Measurements from ENCODE around the gene NOS2.
"Not testable (repeated sequence)": the region's sequence is repeated elsewhere in the genome, so short reads cannot be mapped to it uniquely, and the experiment has no call there.

Gene NOS2

GRCh38 chr17:27760069-27760885 is 40.1 kb downstream of the NOS2 start:
- Histone ChIP-seq H3K9ac (ENCODE audit: low read length) (no peak overlapping the region), H3K27me3 (ENCODE audit: control insufficient read depth in 1 of 2, insufficient read depth in 2 of 2, low read length in 2 of 2) (no peaks in the 10 kb centered on the region), H3K4me1 (ENCODE audit: insufficient read depth, low read length) (no peaks in the 10 kb centered on the region), H3K9me3 (ENCODE audit: low read length) (no peaks in the 10 kb centered on the region), H3K4me3 (ENCODE audit: low read depth in 1 of 2, low read length in 2 of 2) (no peak overlapping the region), H3K36me3 (ENCODE audit: insufficient read depth, low read length) (no peaks in the 10 kb centered on the region), H3K27ac (ENCODE audit: low read depth, low read length) (no peak overlapping the region)

DNA sequence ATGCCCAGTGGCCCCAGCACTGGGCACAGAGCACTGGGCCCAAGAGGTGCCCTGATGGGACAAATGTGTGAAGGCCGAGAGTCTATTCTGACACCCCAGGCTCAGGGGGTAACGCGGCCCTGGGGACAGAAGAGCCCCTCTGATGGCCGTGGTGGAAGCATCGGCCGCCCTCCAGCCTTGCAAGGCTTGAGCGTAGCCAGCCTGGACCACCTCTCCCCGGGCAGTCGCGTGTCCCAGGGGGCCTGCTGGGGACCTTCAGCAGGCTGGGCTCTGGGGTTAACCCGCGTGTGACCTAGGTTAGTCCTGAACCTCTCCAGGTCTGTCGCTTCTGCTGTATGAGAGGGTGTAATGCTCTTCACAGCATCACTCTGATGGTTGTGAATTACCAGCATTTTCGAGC is 40.8 kb downstream of the NOS2 start:
- no peaks in the 10 kb centered on the region for H3K9me3 ChIP-seq (ENCODE audit: low read length)
- H3K4me3 ChIP-seq (ENCODE audit: low read depth in 1 of 2, low read length in 2 of 2), result no peak overlapping the region
- H3K27ac ChIP-seq (ENCODE audit: low read depth, low read length), result no peak overlapping the region
- no peaks in the 10 kb centered on the region for H3K27me3 ChIP-seq (ENCODE audit: control insufficient read depth in 1 of 2, insufficient read depth in 2 of 2, low read length in 2 of 2)
- no peaks in the 10 kb centered on the region for H3K36me3 ChIP-seq (ENCODE audit: insufficient read depth, low read length)
- H3K9ac ChIP-seq (ENCODE audit: low read length), result no peak overlapping the region
- H3K4me1 ChIP-seq (ENCODE audit: insufficient read depth, low read length), result no peaks in the 10 kb centered on the region

GRCh38 chr17:27756467-27757371 is 43.6 kb downstream of the NOS2 start:
- H3K9me3 ChIP-seq (ENCODE audit: low read length), result no peaks in the 10 kb centered on the region
- no peaks in the 10 kb centered on the region for H3K36me3 ChIP-seq (ENCODE audit: insufficient read depth, low read length)
- H3K4me1 ChIP-seq (ENCODE audit: insufficient read depth, low read length), result no peaks in the 10 kb centered on the region
- no peak overlapping the region for H3K4me3 ChIP-seq (ENCODE audit: low read depth in 1 of 2, low read length in 2 of 2)
- no peak overlapping the region for H3K9ac ChIP-seq (ENCODE audit: low read length)
- no peaks in the 10 kb centered on the region for H3K27me3 ChIP-seq (ENCODE audit: control insufficient read depth in 1 of 2, insufficient read depth in 2 of 2, low read length in 2 of 2)
- H3K27ac ChIP-seq (ENCODE audit: low read depth, low read length), result no peak overlapping the region

- H3K36me3 ChIP-seq (ENCODE audit: insufficient read depth, low read length), result no peaks in the 10 kb centered on the region
- H3K27me3 ChIP-seq (ENCODE audit: control insufficient read depth in 1 of 2, insufficient read depth in 2 of 2, low read length in 2 of 2), result no peaks in the 10 kb centered on the region
- no peaks in the 10 kb centered on the region for H3K9me3 ChIP-seq (ENCODE audit: low read length)
- no peak overlapping the region for H3K4me3 ChIP-seq (ENCODE audit: low read depth in 1 of 2, low read length in 2 of 2)
- H3K9ac ChIP-seq (ENCODE audit: low read length), result no peak overlapping the region
- no peaks in the 10 kb centered on the region for H3K4me1 ChIP-seq (ENCODE audit: insufficient read depth, low read length)
- H3K27ac ChIP-seq (ENCODE audit: low read depth, low read length), result no peak overlapping the region
Observed at GRCh38 chr17:27755706-27756466, 44.4 kb downstream of the NOS2 start.

- H3K27me3 ChIP-seq (ENCODE audit: control insufficient read depth in 1 of 2, insufficient read depth in 2 of 2, low read length in 2 of 2), result no peaks in the 10 kb centered on the region
- H3K9ac ChIP-seq (ENCODE audit: low read length), result no peak overlapping the region
- H3K36me3 ChIP-seq (ENCODE audit: insufficient read depth, low read length), result no peaks in the 10 kb centered on the region
- no peaks in the 10 kb centered on the region for H3K9me3 ChIP-seq (ENCODE audit: low read length)
- H3K27ac ChIP-seq (ENCODE audit: low read depth, low read length), result no peak overlapping the region
- H3K4me3 ChIP-seq (ENCODE audit: low read depth in 1 of 2, low read length in 2 of 2), result no peak overlapping the region
- H3K4me1 ChIP-seq (ENCODE audit: insufficient read depth, low read length), result no peaks in the 10 kb centered on the region
Observed at GRCh38 chr17:27754549-27754948, 45.8 kb downstream of the NOS2 start.

DNA sequence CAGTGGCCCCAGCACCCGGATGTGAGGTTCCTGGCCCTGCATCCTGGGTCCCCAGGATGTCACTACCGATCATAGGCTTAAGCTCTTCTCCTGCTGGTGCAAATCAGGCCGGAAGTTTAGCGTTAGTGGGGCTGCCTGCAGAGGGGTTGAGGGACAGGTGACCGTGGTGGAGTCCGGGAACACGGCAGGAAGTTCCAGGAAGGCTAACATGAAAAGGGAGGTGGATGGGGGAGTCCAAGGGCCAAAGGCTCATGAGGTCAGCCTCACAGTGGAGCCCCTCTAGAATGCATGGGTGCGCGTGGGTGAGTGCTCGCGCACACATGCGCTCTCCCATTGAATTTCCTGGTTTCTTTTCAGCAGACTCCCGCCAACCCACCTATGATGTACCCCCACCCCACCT is 46.6 kb downstream of the NOS2 start:
- not testable (repeated sequence) for H3K27me3 ChIP-seq (ENCODE audit: control insufficient read depth in 1 of 2, insufficient read depth in 2 of 2, low read length in 2 of 2); H3K4me1 ChIP-seq (ENCODE audit: insufficient read depth, low read length); H3K27ac ChIP-seq (ENCODE audit: low read depth, low read length); H3K4me3 ChIP-seq (ENCODE audit: low read depth in 1 of 2, low read length in 2 of 2); H3K9me3 ChIP-seq (ENCODE audit: low read length); H3K9ac ChIP-seq (ENCODE audit: low read length); H3K36me3 ChIP-seq (ENCODE audit: insufficient read depth, low read length)

GRCh38 chr17:27752831-27753619 is 47.3 kb downstream of the NOS2 start:
- not testable (repeated sequence) for H3K4me3 ChIP-seq (ENCODE audit: low read depth in 1 of 2, low read length in 2 of 2); H3K27me3 ChIP-seq (ENCODE audit: control insufficient read depth in 1 of 2, insufficient read depth in 2 of 2, low read length in 2 of 2); H3K4me1 ChIP-seq (ENCODE audit: insufficient read depth, low read length); H3K9ac ChIP-seq (ENCODE audit: low read length); H3K36me3 ChIP-seq (ENCODE audit: insufficient read depth, low read length); H3K27ac ChIP-seq (ENCODE audit: low read depth, low read length); H3K9me3 ChIP-seq (ENCODE audit: low read length)

- Histone ChIP-seq H3K27ac (ENCODE audit: low read depth, low read length) (no peak overlapping the region), H3K9me3 (ENCODE audit: low read length) (no peaks in the 10 kb centered on the region), H3K4me3 (ENCODE audit: low read depth in 1 of 2, low read length in 2 of 2) (no peak overlapping the region), H3K4me1 (ENCODE audit: insufficient read depth, low read length) (no peaks in the 10 kb centered on the region), H3K36me3 (ENCODE audit: insufficient read depth, low read length) (no peaks in the 10 kb centered on the region), H3K27me3 (ENCODE audit: control insufficient read depth in 1 of 2, insufficient read depth in 2 of 2, low read length in 2 of 2) (no peaks in the 10 kb centered on the region), H3K9ac (ENCODE audit: low read length) (no peak overlapping the region)
Observed at GRCh38 chr17:27751622-27752490, 48.5 kb downstream of the NOS2 start.

- Histone ChIP-seq H3K27ac (ENCODE audit: low read depth, low read length) (no peak overlapping the region), H3K9me3 (ENCODE audit: low read length) (no peaks in the 10 kb centered on the region)
Observed at GRCh38 chr17:27751166-27751565, 49.2 kb downstream of the NOS2 start.

DNA sequence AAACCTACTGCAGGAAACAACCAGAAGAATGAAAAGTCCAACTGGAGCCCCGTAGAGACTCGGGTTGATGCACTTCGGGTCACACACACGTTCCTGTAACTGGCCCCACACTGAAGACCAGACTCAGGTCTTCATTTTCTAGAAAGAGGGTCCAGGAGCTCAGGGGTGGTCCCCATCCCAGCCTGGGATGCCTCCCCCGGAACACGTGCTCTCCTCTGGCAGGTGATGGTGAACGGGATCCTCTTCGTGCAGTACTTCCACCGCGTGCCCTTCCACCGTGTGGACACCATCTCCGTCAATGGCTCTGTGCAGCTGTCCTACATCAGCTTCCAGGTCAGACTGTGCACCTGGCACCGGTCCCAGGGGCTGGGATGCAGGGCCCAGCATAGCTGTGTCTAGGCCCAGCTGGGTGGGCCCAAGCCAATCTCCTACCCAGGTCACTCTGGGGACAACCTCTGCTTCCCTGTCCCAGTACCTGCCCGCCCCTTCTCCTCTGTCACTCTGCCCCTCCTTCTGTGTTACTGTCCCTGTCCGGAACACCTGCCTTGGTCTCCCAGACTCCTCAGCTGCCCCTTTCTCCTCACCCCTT is 50.7 kb downstream of the NOS2 start:
- H3K27me3 ChIP-seq (ENCODE audit: control insufficient read depth in 1 of 2, insufficient read depth in 2 of 2, low read length in 2 of 2); H3K9me3 ChIP-seq (ENCODE audit: low read length); H3K27ac ChIP-seq (ENCODE audit: low read depth, low read length); H3K4me3 ChIP-seq (ENCODE audit: low read depth in 1 of 2, low read length in 2 of 2); H3K36me3 ChIP-seq (ENCODE audit: insufficient read depth, low read length); H3K9ac ChIP-seq (ENCODE audit: low read length); H3K4me1 ChIP-seq (ENCODE audit: insufficient read depth, low read length): not testable (repeated sequence)

More at GRCh38 chr17:27751166-27751565, 49.2 kb downstream of the NOS2 start:
- Histone ChIP-seq H3K36me3 (ENCODE audit: insufficient read depth, low read length) (no peaks in the 10 kb centered on the region), H3K4me1 (ENCODE audit: insufficient read depth, low read length) (no peaks in the 10 kb centered on the region), H3K27me3 (ENCODE audit: control insufficient read depth in 1 of 2, insufficient read depth in 2 of 2, low read length in 2 of 2) (no peaks in the 10 kb centered on the region), H3K9ac (ENCODE audit: low read length) (no peak overlapping the region), H3K4me3 (ENCODE audit: low read depth in 1 of 2, low read length in 2 of 2) (no peak overlapping the region)
